Measurements from ENCODE around the gene KDM4C. TPM values are rescaled to one million over a fixed set of nuclear protein-coding genes. Genes with fewer than 3 reads are reported as not detected.
A peak's percentile ranks its signal among the peaks of the same experiment; 100 is the strongest.

KDM4C gene
- total and polyA plus RNA-seq, 2 of the 13 experiments (the other 11 are each of a cell fraction or from before 2014, with no cell fraction given) = 19.4 to 23.6 TPM

DNA sequence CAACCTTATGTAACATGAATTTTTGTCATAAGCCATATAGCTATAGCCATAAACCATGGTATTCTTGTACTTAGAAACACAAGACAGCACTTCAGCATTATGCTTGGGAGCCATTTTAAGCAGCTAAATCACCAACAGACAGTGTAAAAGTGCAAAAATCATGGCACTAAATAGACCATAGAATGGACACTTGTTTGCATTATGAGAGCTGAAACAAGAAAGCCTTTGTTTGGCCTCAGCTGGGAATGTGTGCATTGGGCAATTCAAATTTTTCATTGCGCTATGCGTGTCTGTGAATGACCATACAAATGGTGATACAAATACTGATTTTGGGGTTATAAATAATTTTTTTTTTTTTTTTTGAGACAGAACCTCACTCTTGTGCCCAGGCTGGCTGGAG is 23.7 kb downstream of the KDM4C start (continued):
- TF ChIP-seq, protein P1, sequence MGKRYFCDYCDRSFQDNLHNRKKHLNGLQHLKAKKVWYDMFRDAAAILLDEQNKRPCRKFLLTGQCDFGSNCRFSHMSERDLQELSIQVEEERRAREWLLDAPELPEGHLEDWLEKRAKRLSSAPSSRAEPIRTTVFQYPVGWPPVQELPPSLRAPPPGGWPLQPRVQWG (CRISPR knock-in tag; IDR thresholded peaks at IDR 0.05; ENCODE audit: borderline replicate concordance, low read depth) = no peak
- TF ChIP-seq, protein P2, sequence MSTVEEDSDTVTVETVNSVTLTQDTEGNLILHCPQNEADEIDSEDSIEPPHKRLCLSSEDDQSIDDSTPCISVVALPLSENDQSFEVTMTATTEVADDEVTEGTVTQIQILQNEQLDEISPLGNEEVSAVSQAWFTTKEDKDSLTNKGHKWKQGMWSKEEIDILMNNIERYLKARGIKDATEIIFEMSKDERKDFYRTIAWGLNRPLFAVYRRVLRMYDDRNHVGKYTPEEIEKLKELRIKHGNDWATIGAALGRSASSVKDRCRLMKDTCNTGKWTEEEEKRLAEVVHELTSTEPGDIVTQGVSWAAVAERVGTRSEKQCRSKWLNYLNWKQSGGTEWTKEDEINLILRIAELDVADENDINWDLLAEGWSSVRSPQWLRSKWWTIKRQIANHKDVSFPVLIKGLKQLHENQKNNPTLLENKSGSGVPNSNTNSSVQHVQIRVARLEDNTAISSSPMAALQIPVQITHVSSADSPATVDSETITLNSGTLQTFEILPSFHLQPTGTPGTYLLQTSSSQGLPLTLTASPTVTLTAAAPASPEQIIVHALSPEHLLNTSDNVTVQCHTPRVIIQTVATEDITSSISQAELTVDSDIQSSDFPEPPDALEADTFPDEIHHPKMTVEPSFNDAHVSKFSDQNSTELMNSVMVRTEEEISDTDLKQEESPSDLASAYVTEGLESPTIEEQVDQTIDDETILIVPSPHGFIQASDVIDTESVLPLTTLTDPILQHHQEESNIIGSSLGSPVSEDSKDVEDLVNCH (CRISPR knock-in tag; IDR thresholded peaks at IDR 0.05) = no peak
- TF ChIP-seq ZBTB3 (CRISPR knock-in tag; IDR thresholded peaks at IDR 0.05; ENCODE audit: borderline replicate concordance, low read depth) (no peak), HHEX (CRISPR knock-in tag; IDR thresholded peaks at IDR 0.05) (peak; percentile 81), U2AF2 (IDR thresholded peaks at IDR 0.05; ENCODE audit: low read depth, low read length) (no peak), ZKSCAN8 (CRISPR knock-in tag; IDR thresholded peaks at IDR 0.05; ENCODE audit: borderline replicate concordance) (peak; percentile 68; the same call in 1 of the 2 replicates), AGO1 (IDR thresholded peaks at IDR 0.05; ENCODE audit: low read depth, low read length, poor library complexity, severe bottlenecking) (no peak), ZNF282 (IDR thresholded peaks at IDR 0.05; ENCODE audit: partially characterized antibody) (no peak), SALL2 (CRISPR knock-in tag; IDR thresholded peaks at IDR 0.05) (no peak)
- TF ChIP-seq, protein P3, sequence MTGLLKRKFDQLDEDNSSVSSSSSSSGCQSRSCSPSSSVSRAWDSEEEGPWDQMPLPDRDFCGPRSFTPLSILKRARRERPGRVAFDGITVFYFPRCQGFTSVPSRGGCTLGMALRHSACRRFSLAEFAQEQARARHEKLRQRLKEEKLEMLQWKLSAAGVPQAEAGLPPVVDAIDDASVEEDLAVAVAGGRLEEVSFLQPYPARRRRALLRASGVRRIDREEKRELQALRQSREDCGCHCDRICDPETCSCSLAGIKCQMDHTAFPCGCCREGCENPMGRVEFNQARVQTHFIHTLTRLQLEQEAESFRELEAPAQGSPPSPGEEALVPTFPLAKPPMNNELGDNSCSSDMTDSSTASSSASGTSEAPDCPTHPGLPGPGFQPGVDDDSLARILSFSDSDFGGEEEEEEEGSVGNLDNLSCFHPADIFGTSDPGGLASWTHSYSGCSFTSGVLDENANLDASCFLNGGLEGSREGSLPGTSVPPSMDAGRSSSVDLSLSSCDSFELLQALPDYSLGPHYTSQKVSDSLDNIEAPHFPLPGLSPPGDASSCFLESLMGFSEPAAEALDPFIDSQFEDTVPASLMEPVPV (CRISPR knock-in tag; IDR thresholded peaks at IDR 0.05) = 0 out of 2 replicates have a peak, but pooled peaks have one; percentile 33
- TF ChIP-seq, protein P4, sequence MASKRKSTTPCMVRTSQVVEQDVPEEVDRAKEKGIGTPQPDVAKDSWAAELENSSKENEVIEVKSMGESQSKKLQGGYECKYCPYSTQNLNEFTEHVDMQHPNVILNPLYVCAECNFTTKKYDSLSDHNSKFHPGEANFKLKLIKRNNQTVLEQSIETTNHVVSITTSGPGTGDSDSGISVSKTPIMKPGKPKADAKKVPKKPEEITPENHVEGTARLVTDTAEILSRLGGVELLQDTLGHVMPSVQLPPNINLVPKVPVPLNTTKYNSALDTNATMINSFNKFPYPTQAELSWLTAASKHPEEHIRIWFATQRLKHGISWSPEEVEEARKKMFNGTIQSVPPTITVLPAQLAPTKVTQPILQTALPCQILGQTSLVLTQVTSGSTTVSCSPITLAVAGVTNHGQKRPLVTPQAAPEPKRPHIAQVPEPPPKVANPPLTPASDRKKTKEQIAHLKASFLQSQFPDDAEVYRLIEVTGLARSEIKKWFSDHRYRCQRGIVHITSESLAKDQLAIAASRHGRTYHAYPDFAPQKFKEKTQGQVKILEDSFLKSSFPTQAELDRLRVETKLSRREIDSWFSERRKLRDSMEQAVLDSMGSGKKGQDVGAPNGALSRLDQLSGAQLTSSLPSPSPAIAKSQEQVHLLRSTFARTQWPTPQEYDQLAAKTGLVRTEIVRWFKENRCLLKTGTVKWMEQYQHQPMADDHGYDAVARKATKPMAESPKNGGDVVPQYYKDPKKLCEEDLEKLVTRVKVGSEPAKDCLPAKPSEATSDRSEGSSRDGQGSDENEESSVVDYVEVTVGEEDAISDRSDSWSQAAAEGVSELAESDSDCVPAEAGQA (IDR thresholded peaks at IDR 0.05; ENCODE audit: low read depth) = no peak
- TF ChIP-seq, protein P4 (CRISPR knock-in tag; IDR thresholded peaks at IDR 0.05; ENCODE audit: borderline replicate concordance) = no peak
- TF ChIP-seq, protein P5, sequence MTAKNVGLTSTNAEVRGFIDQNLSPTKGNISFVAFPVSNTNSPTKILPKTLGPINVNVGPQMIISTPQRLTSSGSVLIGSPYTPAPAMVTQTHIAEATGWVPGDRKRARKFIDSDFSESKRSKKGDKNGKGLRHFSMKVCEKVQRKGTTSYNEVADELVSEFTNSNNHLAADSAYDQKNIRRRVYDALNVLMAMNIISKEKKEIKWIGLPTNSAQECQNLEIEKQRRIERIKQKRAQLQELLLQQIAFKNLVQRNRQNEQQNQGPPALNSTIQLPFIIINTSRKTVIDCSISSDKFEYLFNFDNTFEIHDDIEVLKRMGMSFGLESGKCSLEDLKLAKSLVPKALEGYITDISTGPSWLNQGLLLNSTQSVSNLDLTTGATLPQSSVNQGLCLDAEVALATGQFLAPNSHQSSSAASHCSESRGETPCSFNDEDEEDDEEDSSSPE (CRISPR knock-in tag; IDR thresholded peaks at IDR 0.05) = no peak
